Liver (tissue), 9 donors: ENCODE data around the gene HYPK. TPM values are rescaled to one million over a fixed set of nuclear protein-coding genes. Genes with fewer than 3 reads are reported as not detected.
A peak's percentile ranks its signal among the peaks of the same experiment; 100 is the strongest.

Experiments
- DNase-seq: peaks from one replicate; pipeline ENCODE4 v3.0.0-alpha.2; 2017; ENCODE audit warnings: low spot score
- H3K27ac ChIP-seq, 2 donors: one replicate each; pipeline ENCODE4 v1.7.0; 2013; ENCODE audit warnings: inconsistent platforms in 2 of 2, low read length in 2 of 2, control low read depth in 1 of 2, low read depth in 1 of 2, mild to moderate bottlenecking in 1 of 2
- H3K27me3 ChIP-seq, 4 donors: one replicate each; pipeline versions ENCODE4 v1.6.1 to v1.7.0; 2013; ENCODE audit warnings: low read length in 3 of 4, inconsistent platforms in 1 of 4, mild to moderate bottlenecking in 1 of 4, moderate library complexity in 1 of 4; ENCODE audit not compliant: control insufficient read depth in 4 of 4, insufficient read depth in 4 of 4
- H3K36me3 ChIP-seq, 4 donors: one replicate each; pipeline versions ENCODE4 v1.6.1 to v1.7.0; 2013; ENCODE audit warnings: low read length in 3 of 4, mild to moderate bottlenecking in 3 of 4, low read depth in 1 of 4, moderate library complexity in 1 of 4; ENCODE audit not compliant: control insufficient read depth in 4 of 4, insufficient read depth in 3 of 4
- H3K4me1 ChIP-seq, 4 donors: one replicate each; pipeline versions ENCODE4 v1.6.1 to v1.7.0; 2013; ENCODE audit warnings: low read length in 3 of 4, mild to moderate bottlenecking in 3 of 4, moderate library complexity in 1 of 4; ENCODE audit not compliant: control insufficient read depth in 4 of 4, insufficient read depth in 4 of 4
- H3K4me3 ChIP-seq, 3 donors: one replicate each; pipeline versions ENCODE4 v1.6.1 to v1.7.0; 2013; ENCODE audit warnings: low read length in 3 of 3, control low read depth in 1 of 3, low read depth in 1 of 3, mild to moderate bottlenecking in 1 of 3
- H3K9ac ChIP-seq, 2 donors: one replicate each; pipeline ENCODE4 v1.7.0; 2013; ENCODE audit warnings: low read length in 2 of 2, mild to moderate bottlenecking in 2 of 2, moderate library complexity in 2 of 2, control low read depth in 1 of 2, low read depth in 1 of 2
- H3K9me3 ChIP-seq, 4 donors: one replicate each; pipeline versions ENCODE4 v1.6.1 to v1.7.0; 2013; ENCODE audit warnings: low read length in 3 of 4; ENCODE audit not compliant: control insufficient read depth in 4 of 4
- EGR1 ChIP-seq, 2 donors: IDR thresholded peaks; 2 replicates each; pipeline ENCODE4 v1.6.1; 2016 to 2018; ENCODE audit warnings: antibody characterized with exemption in 2 of 2, low read depth in 2 of 2
- FOXA1 ChIP-seq: IDR thresholded peaks from 2 replicates; pipeline ENCODE4 v1.6.1; 2016; ENCODE audit warnings: antibody characterized with exemption
- FOXA2 ChIP-seq: IDR thresholded peaks from 2 replicates; pipeline ENCODE4 v1.6.1; 2016; ENCODE audit warnings: antibody characterized with exemption
- GABPA ChIP-seq, 2 donors: IDR thresholded peaks in 1 of 2; conservative IDR thresholded peaks in 1 of 2; 2 replicates each; pipeline ENCODE4 v1.6.1; 2016; ENCODE audit warnings: antibody characterized with exemption in 2 of 2, mild to moderate bottlenecking in 1 of 2, moderate library complexity in 1 of 2
- HNF4A ChIP-seq, 2 donors: conservative IDR thresholded peaks; 2 replicates each; pipeline ENCODE4 v1.6.1; 2016; ENCODE audit warnings: antibody characterized with exemption in 2 of 2, mild to moderate bottlenecking in 2 of 2
- HNF4G ChIP-seq: IDR thresholded peaks from 2 replicates; pipeline ENCODE4 v1.6.1; 2016; ENCODE audit warnings: antibody characterized with exemption
- JUND ChIP-seq, 2 donors: IDR thresholded peaks; 2 replicates each; pipeline ENCODE4 v1.6.1; 2016; ENCODE audit warnings: antibody characterized with exemption in 2 of 2
- NR2F2 ChIP-seq: IDR thresholded peaks from 2 replicates; pipeline ENCODE4 v1.6.1; 2016; ENCODE audit warnings: antibody characterized with exemption
- RAD21 ChIP-seq, 2 donors: IDR thresholded peaks; 2 replicates each; pipeline ENCODE4 v1.6.1; 2016; ENCODE audit warnings: antibody characterized with exemption in 2 of 2, mild to moderate bottlenecking in 2 of 2
- REST ChIP-seq: IDR thresholded peaks from 2 replicates; pipeline ENCODE4 v1.6.1; 2016; ENCODE audit warnings: antibody characterized with exemption, mild to moderate bottlenecking
- RXRA ChIP-seq, 2 donors: IDR thresholded peaks; 2 replicates each; pipeline ENCODE4 v1.6.1; 2017 to 2018; ENCODE audit warnings: antibody characterized with exemption in 2 of 2, mild to moderate bottlenecking in 1 of 2
- SP1 ChIP-seq: IDR thresholded peaks from 2 replicates; pipeline ENCODE4 v1.6.1; 2018; ENCODE audit warnings: antibody characterized with exemption, mild to moderate bottlenecking
- YY1 ChIP-seq: IDR thresholded peaks from 2 replicates; pipeline ENCODE4 v1.6.1; 2016; ENCODE audit warnings: antibody characterized with exemption, mild to moderate bottlenecking
- WGBS: extraction: QIAGEN DNeasy Blood & Tissue Kit; methylation state at CpG from one replicate; pipeline ENCODE4 v1.1.7; 2013; 5-methylcytosine and 5-hydroxymethylcytosine counted together
- polyA plus RNA-seq, 2 donors: library from polyadenylated mRNA; stranded (reverse) in 1 of 2; unstranded in 1 of 2; fragments of 200-250 nt in 1 of 2; fragments of >200 nt in 1 of 2; fragmentation: Nextera tagmentation in 1 of 2; extraction: Ambion mirVana in 1 of 2; gene quantifications; one replicate each; pipeline versions ENCODE4 v1.2.1 to v1.2.3, GENCODE V29; 2013 to 2015
- total RNA-seq, 2 donors: library from RNA; depleted of rRNA; stranded (reverse); fragments of >200 nt; gene quantifications; one replicate each; pipeline ENCODE4 v1.2.3, GENCODE V29; 2014
- TF ChIP-seq, protein P1 (sequence below): IDR thresholded peaks from 2 replicates; pipeline ENCODE4 v1.6.1; 2016; ENCODE audit warnings: antibody characterized with exemption
- TF ChIP-seq, protein P2 (sequence below): IDR thresholded peaks from 2 replicates; pipeline ENCODE4 v1.6.1; 2016; ENCODE audit warnings: antibody characterized with exemption
- donor health status: healthy.
- donor health status: healthy.
- donor health status: healthy.
- donor health status: healthy.
- donor health status: healthy.

The HYPK gene
- total and polyA plus RNA-seq, 4 donors, result 4.8 to 18.7 (median 7.4) TPM

DNA sequence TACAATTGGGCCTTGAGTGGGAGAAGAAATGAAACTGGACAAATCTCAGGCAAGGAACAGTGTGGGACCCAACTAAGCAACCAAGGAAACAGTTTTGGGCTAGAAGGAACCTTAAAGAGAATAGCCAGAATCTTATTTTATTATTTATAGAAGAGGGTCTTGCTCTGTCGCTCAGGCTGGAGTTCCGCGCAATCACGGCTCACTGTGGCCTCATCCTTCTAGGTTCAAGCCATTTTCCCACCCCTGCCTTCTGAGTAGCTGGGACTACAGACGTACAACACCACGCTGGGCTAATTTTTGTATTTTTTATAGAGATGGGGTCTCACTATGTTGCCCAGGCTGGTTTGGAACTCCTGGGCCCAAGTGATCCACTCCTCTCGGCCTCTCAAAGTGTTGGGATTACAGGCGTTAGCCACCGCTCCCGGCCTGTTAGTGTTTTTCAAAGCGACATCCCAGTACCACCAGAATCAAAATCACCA is 25.7 kb downstream of the HYPK start:
- Histone ChIP-seq H3K4me1 (peaks cover 9 to 18% (median 12%) of the 10 kb centered on the region in 4 donors), H3K9ac (no peak overlapping the region), H3K27ac (no peak overlapping the region), H3K9me3 (no peaks in the 10 kb centered on the region), H3K27me3 (no peaks in the 10 kb centered on the region), H3K4me3 (peak overlapping the region in 1 of 3 donors; percentile 57), H3K36me3 (no peaks in the 10 kb centered on the region)
- WGBS, result 96% methylated on average over 11 of the region's 11 CpGs
- no peak for DNase-seq
- TF ChIP-seq SP1 (no peak), HNF4G (no peak), REST (no peak), HNF4A (conservative IDR thresholded peaks at IDR 0.05) (no peak), RXRA (IDR thresholded peaks at IDR 0.05) (no peak), FOXA2 (no peak), NR2F2 (no peak), RAD21 (IDR thresholded peaks at IDR 0.05) (no peak), FOXA1 (no peak), JUND (IDR thresholded peaks at IDR 0.05) (no peak), EGR1 (IDR thresholded peaks at IDR 0.05; ENCODE audit: low read depth in 2 of 2) (no peak)
- TF ChIP-seq, protein P1, sequence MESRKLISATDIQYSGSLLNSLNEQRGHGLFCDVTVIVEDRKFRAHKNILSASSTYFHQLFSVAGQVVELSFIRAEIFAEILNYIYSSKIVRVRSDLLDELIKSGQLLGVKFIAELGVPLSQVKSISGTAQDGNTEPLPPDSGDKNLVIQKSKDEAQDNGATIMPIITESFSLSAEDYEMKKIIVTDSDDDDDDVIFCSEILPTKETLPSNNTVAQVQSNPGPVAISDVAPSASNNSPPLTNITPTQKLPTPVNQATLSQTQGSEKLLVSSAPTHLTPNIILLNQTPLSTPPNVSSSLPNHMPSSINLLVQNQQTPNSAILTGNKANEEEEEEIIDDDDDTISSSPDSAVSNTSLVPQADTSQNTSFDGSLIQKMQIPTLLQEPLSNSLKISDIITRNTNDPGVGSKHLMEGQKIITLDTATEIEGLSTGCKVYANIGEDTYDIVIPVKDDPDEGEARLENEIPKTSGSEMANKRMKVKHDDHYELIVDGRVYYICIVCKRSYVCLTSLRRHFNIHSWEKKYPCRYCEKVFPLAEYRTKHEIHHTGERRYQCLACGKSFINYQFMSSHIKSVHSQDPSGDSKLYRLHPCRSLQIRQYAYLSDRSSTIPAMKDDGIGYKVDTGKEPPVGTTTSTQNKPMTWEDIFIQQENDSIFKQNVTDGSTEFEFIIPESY, result no peak

- peak within 1 kb of the TSS; percentile 8 to 57 (median 38) for H3K4me3 ChIP-seq
Measured at GRCh38 chr15:43826508-43827341, 26.3 kb downstream of the HYPK start, which contains the start of gene WDR76. TSS of gene WDR76 (plus strand) at chr15:43827002. CDS start at chr15:43827033, 31 bp downstream.

More at GRCh38 chr15:43826508-43827341, 26.3 kb downstream of the HYPK start, which contains the start of gene WDR76:
- H3K9me3 ChIP-seq, result no peaks in the 10 kb centered on the region
- H3K9ac ChIP-seq, result peak within 1 kb of the TSS in 1 of 2 donors; percentile 16
- DNase-seq, result peak; percentile 82
- H3K27ac ChIP-seq, result peak within 1 kb of the TSS in 1 of 2 donors; percentile 25
- TF ChIP-seq NR2F2 (no peak), YY1 (no peak), HNF4A (conservative IDR thresholded peaks at IDR 0.05) (no peak), REST (no peak), GABPA (IDR thresholded peaks at IDR 0.05 in 1 of 2, conservative IDR thresholded peaks at IDR 0.05 in 1 of 2) (peak in 1 of 2 donors; percentile 65)
- TF ChIP-seq, protein P2, sequence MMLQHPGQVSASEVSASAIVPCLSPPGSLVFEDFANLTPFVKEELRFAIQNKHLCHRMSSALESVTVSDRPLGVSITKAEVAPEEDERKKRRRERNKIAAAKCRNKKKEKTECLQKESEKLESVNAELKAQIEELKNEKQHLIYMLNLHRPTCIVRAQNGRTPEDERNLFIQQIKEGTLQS, result no peak
- no peaks in the 10 kb centered on the region for H3K36me3 ChIP-seq
- WGBS, result 6% methylated on average over 48 of the region's 48 CpGs
- peaks cover 8 to 18% (median 12%) of the 10 kb centered on the region in 4 donors for H3K4me1 ChIP-seq
- no peaks in the 10 kb centered on the region for H3K27me3 ChIP-seq
